Ishikawa (cell line): ENCODE results near the gene PLEKHA7.

Source experiments
- CEBPB ChIP-seq: IDR thresholded peaks from 2 replicates; pipeline ENCODE4 v1.6.1; 2012
- CREB1 ChIP-seq: IDR thresholded peaks from 2 replicates; pipeline ENCODE4 v1.6.1; 2012; ENCODE audit warnings: low read depth
- EGR1 ChIP-seq: IDR thresholded peaks from 2 replicates; pipeline ENCODE4 v1.6.1; 2012
- EP300 ChIP-seq: IDR thresholded peaks from 2 replicates; pipeline ENCODE4 v1.6.1; 2012; ENCODE audit warnings: borderline replicate concordance
- FOXM1 ChIP-seq: IDR thresholded peaks from 2 replicates; pipeline ENCODE4 v1.6.1; 2012; ENCODE audit warnings: low read depth, borderline replicate concordance
- NFIC ChIP-seq: IDR thresholded peaks from 2 replicates; pipeline ENCODE4 v1.6.1; 2012
- RAD21 ChIP-seq: IDR thresholded peaks from 2 replicates; pipeline ENCODE4 v1.6.1; 2012; ENCODE audit warnings: low read depth
- TAF1 ChIP-seq: IDR thresholded peaks from 2 replicates; pipeline ENCODE4 v1.6.1; 2012; ENCODE audit warnings: low read depth, mild to moderate bottlenecking
- TCF12 ChIP-seq: IDR thresholded peaks from 2 replicates; pipeline ENCODE4 v1.6.1; 2012; ENCODE audit warnings: low read depth
- TEAD4 ChIP-seq: IDR thresholded peaks from 2 replicates; pipeline ENCODE4 v1.6.1; 2012
- YY1 ChIP-seq: IDR thresholded peaks from 2 replicates; pipeline ENCODE4 v1.6.1; 2012; ENCODE audit warnings: low read depth
- ZBTB7A ChIP-seq: IDR thresholded peaks from 2 replicates; pipeline ENCODE4 v1.6.1; 2012; ENCODE audit warnings: low read depth
- TF ChIP-seq, protein P1 (sequence below): IDR thresholded peaks from 2 replicates; pipeline ENCODE4 v1.6.1; 2012
- TF ChIP-seq, protein P2 (sequence below): IDR thresholded peaks from 2 replicates; pipeline ENCODE4 v1.6.1; 2012
- TF ChIP-seq, protein P3 (sequence below): IDR thresholded peaks from 2 replicates; pipeline ENCODE4 v1.6.1; 2012; ENCODE audit warnings: low read depth, mild to moderate bottlenecking

PLEKHA7 gene

DNA sequence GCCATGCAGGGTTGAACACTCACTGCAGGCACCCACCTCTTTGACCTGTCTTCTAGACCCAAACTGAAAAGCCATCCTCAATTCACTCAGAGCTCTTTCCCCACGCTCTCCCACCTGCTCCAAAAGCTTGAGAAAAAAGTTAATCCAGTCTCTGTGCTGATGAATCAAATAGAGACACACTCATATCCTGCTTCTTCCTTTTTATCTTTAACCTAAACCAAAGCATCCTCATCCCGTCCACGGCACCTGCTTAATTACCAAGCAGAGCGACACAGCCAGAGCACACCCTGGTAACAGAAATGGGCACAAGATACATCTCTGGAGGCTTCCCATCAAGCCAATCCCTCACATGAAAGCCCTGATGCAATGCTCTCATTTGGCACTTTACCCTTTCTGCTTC is 102.6 kb downstream of the PLEKHA7 start:
- TF ChIP-seq, protein P1, sequence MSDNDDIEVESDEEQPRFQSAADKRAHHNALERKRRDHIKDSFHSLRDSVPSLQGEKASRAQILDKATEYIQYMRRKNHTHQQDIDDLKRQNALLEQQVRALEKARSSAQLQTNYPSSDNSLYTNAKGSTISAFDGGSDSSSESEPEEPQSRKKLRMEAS: no peak
- TF ChIP-seq NFIC (no peak), TEAD4 (no peak), TAF1 (no peak), EGR1 (no peak), ZBTB7A (no peak), CREB1 (no peak)
- TF ChIP-seq, protein P2, sequence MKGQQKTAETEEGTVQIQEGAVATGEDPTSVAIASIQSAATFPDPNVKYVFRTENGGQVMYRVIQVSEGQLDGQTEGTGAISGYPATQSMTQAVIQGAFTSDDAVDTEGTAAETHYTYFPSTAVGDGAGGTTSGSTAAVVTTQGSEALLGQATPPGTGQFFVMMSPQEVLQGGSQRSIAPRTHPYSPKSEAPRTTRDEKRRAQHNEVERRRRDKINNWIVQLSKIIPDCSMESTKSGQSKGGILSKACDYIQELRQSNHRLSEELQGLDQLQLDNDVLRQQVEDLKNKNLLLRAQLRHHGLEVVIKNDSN: no peak

DNA sequence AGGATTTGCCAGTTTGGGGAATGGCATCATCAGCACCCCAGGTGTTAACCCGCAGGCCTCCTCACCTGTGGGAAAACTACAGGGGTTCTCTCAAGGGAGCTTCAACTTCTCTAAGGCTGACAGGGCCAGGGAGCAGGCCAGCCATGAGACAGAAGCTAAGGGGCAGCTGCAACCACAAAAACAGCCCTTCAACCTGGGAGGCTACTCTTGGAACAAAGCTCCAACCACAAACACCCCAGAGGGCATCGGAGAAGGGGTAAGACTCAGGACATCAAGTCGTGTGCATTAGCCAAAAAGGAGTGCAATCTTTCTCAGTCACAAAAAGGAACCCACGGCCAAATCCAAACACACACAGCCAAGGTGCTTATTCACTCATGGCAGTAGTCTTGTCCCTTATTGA is 103.0 kb downstream of the PLEKHA7 start:
- TF ChIP-seq, protein P2: no peak
- TF ChIP-seq ZBTB7A (no peak), TEAD4 (no peak), EGR1 (no peak), RAD21 (no peak), EP300 (no peak), FOXM1 (no peak), CEBPB (no peak), TCF12 (no peak; the same call in 1 of the 2 replicates), YY1 (no peak)
- TF ChIP-seq, protein P1: no peak

DNA sequence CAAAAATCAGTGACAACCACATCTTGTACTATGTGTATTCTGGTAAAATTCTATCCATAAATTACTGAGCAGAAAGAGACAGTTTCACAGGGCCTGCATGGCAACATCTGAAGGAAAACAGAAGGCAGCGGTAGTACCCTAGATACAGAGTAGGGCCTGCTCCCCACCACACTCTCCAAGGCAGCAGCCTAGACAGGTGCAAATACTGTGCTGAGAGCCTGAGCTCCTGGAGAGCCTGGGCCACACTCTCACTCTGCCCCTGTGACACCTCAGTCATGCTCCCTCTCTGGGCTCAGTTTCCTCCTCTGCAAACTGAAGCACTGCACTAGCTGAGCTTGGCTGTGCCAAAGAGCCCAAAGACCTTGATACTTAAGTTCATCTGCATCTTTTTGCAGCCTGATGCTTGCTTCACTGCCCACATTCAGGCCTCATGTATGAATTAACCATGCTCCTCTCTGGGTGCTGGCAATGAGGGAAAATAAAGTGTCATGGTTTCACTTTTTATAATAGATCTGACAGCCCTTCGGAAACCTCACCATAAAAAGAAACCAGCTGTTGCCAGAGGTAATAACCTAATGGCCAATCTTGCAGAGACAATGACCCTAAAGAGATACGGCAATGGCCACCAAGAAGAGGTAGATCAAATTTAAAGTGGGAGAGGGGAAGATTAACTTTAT is 104.7 kb downstream of the PLEKHA7 start:
- no peak for TF ChIP-seq TCF12
- TF ChIP-seq EGR1: no peak
- TF ChIP-seq ZBTB7A: no peak
- TF ChIP-seq, protein P1: no peak
- no peak for TF ChIP-seq CREB1
- TF ChIP-seq, protein P3, sequence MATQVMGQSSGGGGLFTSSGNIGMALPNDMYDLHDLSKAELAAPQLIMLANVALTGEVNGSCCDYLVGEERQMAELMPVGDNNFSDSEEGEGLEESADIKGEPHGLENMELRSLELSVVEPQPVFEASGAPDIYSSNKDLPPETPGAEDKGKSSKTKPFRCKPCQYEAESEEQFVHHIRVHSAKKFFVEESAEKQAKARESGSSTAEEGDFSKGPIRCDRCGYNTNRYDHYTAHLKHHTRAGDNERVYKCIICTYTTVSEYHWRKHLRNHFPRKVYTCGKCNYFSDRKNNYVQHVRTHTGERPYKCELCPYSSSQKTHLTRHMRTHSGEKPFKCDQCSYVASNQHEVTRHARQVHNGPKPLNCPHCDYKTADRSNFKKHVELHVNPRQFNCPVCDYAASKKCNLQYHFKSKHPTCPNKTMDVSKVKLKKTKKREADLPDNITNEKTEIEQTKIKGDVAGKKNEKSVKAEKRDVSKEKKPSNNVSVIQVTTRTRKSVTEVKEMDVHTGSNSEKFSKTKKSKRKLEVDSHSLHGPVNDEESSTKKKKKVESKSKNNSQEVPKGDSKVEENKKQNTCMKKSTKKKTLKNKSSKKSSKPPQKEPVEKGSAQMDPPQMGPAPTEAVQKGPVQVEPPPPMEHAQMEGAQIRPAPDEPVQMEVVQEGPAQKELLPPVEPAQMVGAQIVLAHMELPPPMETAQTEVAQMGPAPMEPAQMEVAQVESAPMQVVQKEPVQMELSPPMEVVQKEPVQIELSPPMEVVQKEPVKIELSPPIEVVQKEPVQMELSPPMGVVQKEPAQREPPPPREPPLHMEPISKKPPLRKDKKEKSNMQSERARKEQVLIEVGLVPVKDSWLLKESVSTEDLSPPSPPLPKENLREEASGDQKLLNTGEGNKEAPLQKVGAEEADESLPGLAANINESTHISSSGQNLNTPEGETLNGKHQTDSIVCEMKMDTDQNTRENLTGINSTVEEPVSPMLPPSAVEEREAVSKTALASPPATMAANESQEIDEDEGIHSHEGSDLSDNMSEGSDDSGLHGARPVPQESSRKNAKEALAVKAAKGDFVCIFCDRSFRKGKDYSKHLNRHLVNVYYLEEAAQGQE: no peak
- no peak for TF ChIP-seq TEAD4
- no peak for TF ChIP-seq EP300

DNA sequence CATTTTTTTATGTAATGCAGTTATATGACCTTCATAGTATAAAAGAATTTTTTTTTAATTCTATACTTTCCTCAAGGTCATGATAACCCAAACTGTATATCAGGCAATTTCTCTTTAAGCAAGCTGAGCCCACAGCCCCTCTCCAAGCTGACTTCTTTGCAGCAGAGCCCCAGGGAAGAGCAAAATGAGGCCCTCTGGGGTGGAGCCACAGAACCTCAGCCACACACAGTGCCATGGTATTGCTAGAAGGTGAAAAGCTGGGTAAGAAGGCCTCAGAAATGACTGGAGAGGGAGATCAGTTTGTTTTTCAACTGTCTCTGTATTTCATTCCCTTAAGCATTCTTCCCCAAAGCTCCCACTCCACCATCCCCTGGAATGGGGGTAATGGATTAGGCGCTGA is 108.8 kb downstream of the PLEKHA7 start:
- no peak for TF ChIP-seq EP300
- TF ChIP-seq FOXM1: no peak
- no peak for TF ChIP-seq YY1
- no peak for TF ChIP-seq TEAD4
- no peak for TF ChIP-seq ZBTB7A
- no peak for TF ChIP-seq EGR1
- no peak for TF ChIP-seq CEBPB
- no peak for TF ChIP-seq TCF12
- TF ChIP-seq, protein P1: no peak
- TF ChIP-seq TAF1: no peak
- TF ChIP-seq, protein P2: no peak
- no peak for TF ChIP-seq RAD21
- TF ChIP-seq, protein P3: no peak
- TF ChIP-seq CREB1: no peak
- TF ChIP-seq NFIC: no peak

DNA sequence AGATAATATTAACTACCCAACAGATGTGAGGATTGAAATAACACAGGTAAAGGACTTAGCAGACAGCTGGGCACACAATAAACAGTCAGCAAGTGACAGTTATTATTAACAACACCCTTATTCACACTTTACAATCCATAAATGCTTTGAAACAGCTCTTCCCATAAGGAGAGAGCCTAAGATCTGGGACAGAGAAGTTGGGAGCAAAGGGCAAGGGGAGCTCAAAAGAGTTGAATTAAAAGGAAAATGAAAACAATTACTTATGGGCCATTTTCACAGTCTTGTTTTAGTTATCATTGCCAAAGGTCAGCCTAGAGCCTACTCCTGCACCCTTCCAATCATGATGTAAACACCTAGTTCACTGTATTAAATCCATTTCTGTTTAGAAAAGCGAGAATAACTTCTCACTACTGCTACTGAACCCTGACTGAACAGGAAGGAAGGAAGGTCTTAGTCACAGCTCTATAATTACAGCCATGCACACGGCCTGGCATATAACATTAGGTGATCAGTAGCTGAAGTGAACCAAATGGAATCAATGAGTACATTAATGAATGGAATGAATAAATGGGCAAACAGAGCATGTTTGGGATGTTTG is 111.3 kb downstream of the PLEKHA7 start:
- TF ChIP-seq, protein P1: no peak
- TF ChIP-seq EGR1 (no peak), EP300 (no peak), TAF1 (no peak), NFIC (no peak), ZBTB7A (no peak)
- TF ChIP-seq, protein P2: no peak
